ENCODE data around the gene RGP1.

RGP1 gene

GRCh38 chr9:35776018-35776417, 26.9 kb downstream of the RGP1 start (continued):
- TF ChIP-seq ELK4 (IDR thresholded peaks at IDR 0.05; ENCODE audit: borderline replicate concordance, low read depth, low read length), result no peak
- no peak for TF ChIP-seq ZNF350 (tag by site-specific recombination; IDR thresholded peaks at IDR 0.05)
- TF ChIP-seq ZNF341 (tag by site-specific recombination; IDR thresholded peaks at IDR 0.05; ENCODE audit: low read depth), result peak; percentile 19; the same call in 1 of the 2 replicates
- no peak for TF ChIP-seq ZNF112 (tag by site-specific recombination; IDR thresholded peaks at IDR 0.05)
- TF ChIP-seq GLIS1 (tag by site-specific recombination; IDR thresholded peaks at IDR 0.05), result peak; percentile 40
- 0 out of 2 replicates have a peak, but pooled peaks have one; percentile 22 for TF ChIP-seq IKZF3 (tag by site-specific recombination; IDR thresholded peaks at IDR 0.05)
- no peak for TF ChIP-seq ZNF580 (tag by site-specific recombination; IDR thresholded peaks at IDR 0.05)
- no peak for TF ChIP-seq GLI2 (tag by site-specific recombination; IDR thresholded peaks at IDR 0.05; ENCODE audit: borderline replicate concordance, low read depth)

- CTCF ChIA-PET, result interaction anchor here (0.8 to 6.3 kb wide), 3 partner anchors 10 to 230 kb away, joined by 3 to 65 read pairs (median 4); no protein-coding TSS in a partner anchor
- Histone ChIP-seq H3K36me3 (ENCODE audit: control insufficient read depth in 2 of 2, insufficient read depth in 1 of 2, low read length in 2 of 2) (peaks cover 3 to 10% of the 10 kb centered on the region in 2 experiments; a peak in 2 of 3 replicates), H3K9me3 (ENCODE audit: control insufficient read depth, insufficient read depth, low read depth, low read length) (no peaks in the 10 kb centered on the region), H3K4me1 (ENCODE audit: control insufficient read depth, insufficient read depth, low read length) (peaks cover 2% of the 10 kb centered on the region; the same call in 1 of the 2 replicates), H3K4me3 (ENCODE audit: low read depth, low read length) (no peak overlapping the region), H3K27ac (ENCODE audit: extremely low read depth, low read depth, low read length) (no peak overlapping the region)
- TF ChIP-seq ZEB2 (tag by site-specific recombination; IDR thresholded peaks at IDR 0.05) (no peak), ZNF341 (tag by site-specific recombination; IDR thresholded peaks at IDR 0.05; ENCODE audit: low read depth) (peak; percentile 75)
- POLR2A ChIA-PET, result no interaction called here
Measured at GRCh38 chr9:35778496-35778895, 29.4 kb downstream of the RGP1 start.

- H3K27ac ChIP-seq (ENCODE audit: extremely low read depth, low read depth, low read length), result no peak overlapping the region
- H3K9me3 ChIP-seq (ENCODE audit: control insufficient read depth, insufficient read depth, low read depth, low read length), result no peaks in the 10 kb centered on the region
- H3K36me3 ChIP-seq (ENCODE audit: control insufficient read depth in 2 of 2, insufficient read depth in 1 of 2, low read length in 2 of 2), result peaks cover 4 to 16% of the 10 kb centered on the region in 2 experiments; a peak in 2 of 3 replicates
- POLR2A ChIA-PET, result no interaction called here
- TF ChIP-seq ZNF791 (tag by site-specific recombination; IDR thresholded peaks at IDR 0.05), result no peak
- no peak for TF ChIP-seq ZNF660 (tag by site-specific recombination; IDR thresholded peaks at IDR 0.05)
- no peak for TF ChIP-seq ZSCAN4 (tag by site-specific recombination; IDR thresholded peaks at IDR 0.05)
- TF ChIP-seq ZNF585B (tag by site-specific recombination; IDR thresholded peaks at IDR 0.05), result no peak
- no peaks in the 10 kb centered on the region for H3K4me1 ChIP-seq (ENCODE audit: control insufficient read depth, insufficient read depth, low read length)
- H3K4me3 ChIP-seq (ENCODE audit: low read depth, low read length), result no peak overlapping the region
- CTCF ChIA-PET, result interaction anchor here (1.5 to 6.3 kb wide), 2 partner anchors 8 to 9 kb away, joined by 11 to 65 read pairs; no protein-coding TSS in a partner anchor
Measured at GRCh38 chr9:35781066-35781465, 32.0 kb downstream of the RGP1 start.

GRCh38 chr9:35783418-35783817, 34.3 kb downstream of the RGP1 start:
- TF ChIP-seq ZNF792 (tag by site-specific recombination; IDR thresholded peaks at IDR 0.05) (no peak), ZNF146 (tag by site-specific recombination; IDR thresholded peaks at IDR 0.05) (peak; percentile 82), ZNF580 (tag by site-specific recombination; IDR thresholded peaks at IDR 0.05) (no peak), ZEB2 (tag by site-specific recombination; IDR thresholded peaks at IDR 0.05) (no peak), ZSCAN4 (tag by site-specific recombination; IDR thresholded peaks at IDR 0.05) (no peak), ZSCAN23 (tag by site-specific recombination; IDR thresholded peaks at IDR 0.05) (no peak)
- ChIA-PET CTCF (no interaction called here), POLR2A (no interaction called here)
- Histone ChIP-seq H3K9me3 (ENCODE audit: control insufficient read depth, insufficient read depth, low read depth, low read length) (no peaks in the 10 kb centered on the region), H3K27ac (ENCODE audit: extremely low read depth, low read depth, low read length) (no peak overlapping the region), H3K4me1 (ENCODE audit: control insufficient read depth, insufficient read depth, low read length) (no peaks in the 10 kb centered on the region), H3K4me3 (ENCODE audit: low read depth, low read length) (no peak overlapping the region), H3K36me3 (ENCODE audit: control insufficient read depth in 2 of 2, insufficient read depth in 1 of 2, low read length in 2 of 2) (peaks cover 4 to 16% of the 10 kb centered on the region in 2 experiments; a peak in 2 of 3 replicates)

Measured in HEK293 (cell line).